AG09319 (cell line): ENCODE measurements around the gene LIN52.

Experiments used
- DNase-seq: peaks from one replicate; pipeline ENCODE4 v3.0.0-alpha.2; 2010; ENCODE audit warnings: low read depth; ENCODE audit errors: extremely low read depth
- TF ChIP-seq, protein P1 (sequence below): IDR thresholded peaks from 2 replicates; pipeline ENCODE4 v1.5.1; 2011; ENCODE audit warnings: low read depth, mild to moderate bottlenecking, inconsistent platforms, low read length, moderate library complexity

The LIN52 gene

DNA sequence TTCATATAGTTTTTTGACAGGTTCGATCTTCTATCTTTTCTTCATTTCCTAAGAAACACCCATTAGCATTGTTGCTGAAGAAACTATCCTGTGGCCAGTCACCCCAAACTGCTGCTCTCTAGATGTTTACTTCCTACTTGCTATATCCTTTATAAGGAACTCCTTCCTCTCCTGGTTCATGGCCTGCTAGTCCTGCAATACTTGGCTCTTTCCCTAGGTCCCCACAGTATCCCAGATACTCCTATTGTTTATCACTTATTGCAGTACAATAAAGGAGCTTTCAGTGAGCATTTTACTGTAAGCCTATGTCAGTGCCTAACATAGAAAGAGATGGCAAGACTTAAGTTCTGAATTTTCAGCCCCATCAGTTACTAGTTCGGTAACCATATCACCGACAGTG is 3.3 kb upstream of the LIN52 start:
- no peak for DNase-seq
- TF ChIP-seq, protein P1, sequence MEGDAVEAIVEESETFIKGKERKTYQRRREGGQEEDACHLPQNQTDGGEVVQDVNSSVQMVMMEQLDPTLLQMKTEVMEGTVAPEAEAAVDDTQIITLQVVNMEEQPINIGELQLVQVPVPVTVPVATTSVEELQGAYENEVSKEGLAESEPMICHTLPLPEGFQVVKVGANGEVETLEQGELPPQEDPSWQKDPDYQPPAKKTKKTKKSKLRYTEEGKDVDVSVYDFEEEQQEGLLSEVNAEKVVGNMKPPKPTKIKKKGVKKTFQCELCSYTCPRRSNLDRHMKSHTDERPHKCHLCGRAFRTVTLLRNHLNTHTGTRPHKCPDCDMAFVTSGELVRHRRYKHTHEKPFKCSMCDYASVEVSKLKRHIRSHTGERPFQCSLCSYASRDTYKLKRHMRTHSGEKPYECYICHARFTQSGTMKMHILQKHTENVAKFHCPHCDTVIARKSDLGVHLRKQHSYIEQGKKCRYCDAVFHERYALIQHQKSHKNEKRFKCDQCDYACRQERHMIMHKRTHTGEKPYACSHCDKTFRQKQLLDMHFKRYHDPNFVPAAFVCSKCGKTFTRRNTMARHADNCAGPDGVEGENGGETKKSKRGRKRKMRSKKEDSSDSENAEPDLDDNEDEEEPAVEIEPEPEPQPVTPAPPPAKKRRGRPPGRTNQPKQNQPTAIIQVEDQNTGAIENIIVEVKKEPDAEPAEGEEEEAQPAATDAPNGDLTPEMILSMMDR: no peak

DNA sequence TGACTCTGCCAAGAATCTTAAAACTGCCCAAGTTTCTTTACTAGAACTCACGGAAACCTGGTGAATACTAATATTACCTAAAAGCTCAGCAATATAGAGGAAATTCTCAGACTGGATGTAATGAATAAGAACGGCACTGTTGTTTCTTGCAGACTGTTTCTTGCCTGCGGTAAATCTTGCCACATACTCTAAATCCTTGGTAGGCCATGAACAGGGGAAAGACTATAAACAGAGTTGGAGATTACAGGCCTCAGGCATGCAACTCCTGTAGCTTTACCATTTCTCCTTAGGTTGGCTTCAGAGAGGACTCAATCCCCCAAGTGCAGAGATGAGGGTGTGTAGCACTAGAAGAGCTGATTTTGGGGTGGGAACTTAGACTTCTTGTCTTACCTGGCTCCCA is 1.6 kb upstream of the LIN52 start:
- TF ChIP-seq, protein P1: no peak
- DNase-seq: no peak

DNA sequence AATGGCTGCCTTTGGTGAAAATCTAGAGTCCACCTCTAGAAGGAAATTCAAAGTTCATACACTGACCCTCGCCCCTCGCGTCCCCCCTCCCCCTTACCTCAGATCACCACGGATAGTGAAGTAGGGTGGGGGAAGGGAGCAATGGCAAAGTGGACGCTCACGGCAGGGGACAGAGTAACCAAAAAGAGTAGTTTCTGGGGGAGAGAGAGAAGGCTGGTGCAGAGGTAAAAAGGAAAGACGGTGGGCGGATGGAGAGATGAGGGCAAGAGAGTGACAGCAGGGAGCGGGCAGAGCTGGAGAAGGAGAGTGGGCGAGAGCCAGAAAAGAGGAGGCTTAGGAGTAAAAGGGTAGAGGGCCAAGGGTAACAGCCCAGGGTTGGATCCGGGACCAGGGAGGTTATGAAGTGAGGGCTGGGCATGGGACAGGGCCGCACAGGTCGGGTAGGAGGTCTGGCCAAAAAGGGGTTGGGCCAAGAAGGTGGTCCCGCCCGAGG is 926 bp upstream of the LIN52 start:
- no peak for DNase-seq
- TF ChIP-seq, protein P1: no peak

DNA sequence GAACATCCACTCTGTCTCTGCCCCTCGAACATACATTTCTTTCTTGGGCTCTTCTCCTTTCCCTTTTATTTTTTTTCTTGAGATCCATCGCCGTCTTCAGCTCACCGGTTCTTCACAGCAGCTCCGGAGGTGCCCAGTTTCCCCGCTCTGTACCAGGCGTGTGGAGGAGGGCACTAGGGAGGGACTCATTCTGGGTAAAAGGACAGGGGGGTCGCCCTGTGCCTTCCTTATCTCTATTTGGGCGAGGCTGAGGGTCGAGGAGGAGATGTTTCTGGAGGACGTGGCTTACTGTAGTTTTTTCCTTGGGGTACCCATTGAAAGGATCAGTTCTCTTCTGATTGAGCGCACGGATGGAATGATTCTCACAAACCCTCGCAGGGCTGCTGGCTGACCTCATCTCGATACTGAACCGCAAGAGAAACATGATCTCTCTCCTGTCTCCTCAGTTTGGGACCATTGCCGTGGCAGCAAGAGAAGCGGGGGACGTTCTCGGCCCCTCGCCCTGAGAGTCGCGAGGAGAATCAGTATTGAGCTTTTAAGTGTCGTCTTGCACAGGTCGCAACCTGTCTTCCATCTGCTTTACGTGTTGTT is 386 bp downstream of the LIN52 start:
- DNase-seq: no peak
- TF ChIP-seq, protein P1: no peak

DNA sequence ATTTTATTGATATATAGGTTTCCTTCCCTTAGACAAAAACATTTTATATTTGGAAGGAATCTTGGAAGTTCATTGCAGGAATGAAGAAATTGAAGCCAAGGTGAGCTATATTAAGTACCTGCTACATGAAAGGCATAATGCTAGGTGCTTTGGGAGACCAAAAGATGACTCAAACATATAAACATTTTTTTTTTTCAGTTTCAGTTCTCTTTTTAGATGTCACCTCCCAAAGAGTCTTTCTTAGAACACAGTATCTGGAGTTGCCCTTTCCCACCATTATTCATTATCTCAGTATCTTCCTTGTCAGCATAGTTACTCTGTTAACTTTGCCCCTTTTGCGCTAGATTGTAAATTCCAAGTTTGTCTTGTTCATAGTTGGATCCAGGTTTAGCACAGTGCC is 1.1 kb downstream of the LIN52 start:
- TF ChIP-seq, protein P1: no peak
- DNase-seq: no peak

DNA sequence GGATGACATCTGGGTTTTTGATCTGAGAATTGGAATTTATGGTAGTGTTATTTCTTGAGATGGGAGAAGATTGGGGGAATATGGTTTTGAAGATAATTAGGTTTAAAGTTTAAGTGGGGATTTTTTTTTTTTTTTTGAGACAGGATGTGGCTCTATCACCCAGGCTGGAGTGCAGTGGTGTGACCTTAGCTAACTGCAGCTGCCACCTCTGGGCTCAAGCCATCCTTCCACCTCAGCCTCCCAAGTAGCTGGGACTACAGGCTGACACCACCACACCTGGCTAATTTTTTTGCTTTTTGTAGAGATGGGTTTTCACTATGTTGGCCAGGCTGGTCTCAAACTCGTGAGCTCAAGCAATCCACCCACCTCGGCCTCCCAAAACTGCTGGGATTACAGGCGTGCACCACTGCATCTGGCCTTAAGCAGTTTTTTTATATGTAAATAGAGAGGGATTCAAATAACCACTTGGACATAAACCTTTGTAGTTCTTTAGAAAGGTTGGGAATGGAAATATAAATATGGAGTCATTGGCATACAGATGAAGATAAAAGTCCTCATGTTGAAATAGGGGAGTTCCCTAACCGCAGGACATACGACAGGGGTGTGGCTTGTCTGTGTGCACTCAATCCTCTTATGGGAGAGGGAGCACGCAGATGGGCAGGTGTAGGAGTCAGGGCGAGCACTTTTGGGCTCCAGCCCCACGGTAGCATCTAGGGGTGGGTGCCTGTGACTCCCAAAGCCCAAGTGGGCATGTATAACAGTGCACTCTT is 4.7 kb downstream of the LIN52 start:
- DNase-seq: no peak
- TF ChIP-seq, protein P1: no peak

DNA sequence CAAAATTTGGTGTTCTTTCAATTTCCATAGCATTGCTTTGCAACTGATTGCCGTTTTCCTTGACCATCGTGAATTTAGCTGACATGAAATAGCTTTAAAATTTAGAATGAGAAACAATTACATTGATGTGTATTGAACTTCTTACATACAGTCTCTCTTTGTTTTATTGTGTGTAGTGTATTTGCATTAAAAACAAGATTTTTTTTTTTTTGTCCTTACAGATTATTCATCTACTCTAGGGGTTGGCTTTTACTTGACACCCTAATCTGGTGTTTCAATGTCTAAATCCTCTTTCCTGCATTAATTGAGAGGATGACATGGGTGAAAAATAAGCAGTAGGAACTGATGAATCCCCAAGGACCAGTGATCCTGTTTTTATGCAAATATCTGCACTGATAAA is 20.6 kb downstream of the LIN52 start:
- DNase-seq: no peak
- TF ChIP-seq, protein P1: no peak
